MM.1S (cell line): ENCODE results near the gene XPR1.

ENCODE experiments used
- CTCF ChIP-seq: fragments of 300-600 bp; sonication (generic); IDR thresholded peaks from 2 replicates; pipeline ENCODE4 v1.5.1; 2016; ENCODE audit warnings: antibody characterized with exemption, low read length, mixed read lengths
- EZH2 ChIP-seq: fragments of 300-600 bp; sonication (generic); optimal IDR thresholded peaks from 2 replicates; pipeline ENCODE3; 2017; ENCODE audit warnings: low read depth, mild to moderate bottlenecking, antibody characterized with exemption, low read length, mixed read lengths
- EZH2phosphoT487 ChIP-seq: fragments of 300-600 bp; sonication (generic); IDR thresholded peaks from 2 replicates; pipeline ENCODE4 v1.6.1; 2018; ENCODE audit warnings: antibody characterized with exemption, low read length

GRCh38 chr1:180662709-180663108, 30.9 kb downstream of the XPR1 start:
- no peak for TF ChIP-seq CTCF
- no peak for TF ChIP-seq EZH2
- TF ChIP-seq EZH2phosphoT487: no peak
